Colonic mucosa (tissue), 4 donors: ENCODE results near the gene FRS3. TPM values are rescaled to one million over a fixed set of nuclear protein-coding genes. Genes with fewer than 3 reads are reported as not detected.

Experiments
- DNase-seq: peaks from one replicate; pipeline ENCODE4 v3.0.0-alpha.2; 2020
- H3K27ac ChIP-seq: fragments of 200-600 bp; one replicate; pipeline ENCODE4 v1.8.0; 2021
- H3K27me3 ChIP-seq: fragments of 200-600 bp; one replicate; pipeline ENCODE4 v1.8.0; 2021
- H3K36me3 ChIP-seq: fragments of 200-600 bp; one replicate; pipeline ENCODE4 v1.8.0; 2021
- H3K4me1 ChIP-seq: fragments of 200-600 bp; one replicate; pipeline ENCODE4 v1.8.0; 2021; ENCODE audit warnings: mild to moderate bottlenecking
- H3K4me3 ChIP-seq: fragments of 200-600 bp; one replicate; pipeline ENCODE4 v1.8.0; 2021
- H3K9ac ChIP-seq, 2 donors: one replicate each; pipeline ENCODE4 v1.7.0; 2013; ENCODE audit warnings: control low read depth in 2 of 2, low read depth in 2 of 2, low read length in 2 of 2
- H3K9me3 ChIP-seq: fragments of 200-600 bp; one replicate; pipeline ENCODE4 v1.8.0; 2021
- CTCF ChIP-seq: fragments of 200-600 bp; IDR thresholded peaks from one replicate; pipeline ENCODE4 v1.8.0; 2022; ENCODE audit warnings: antibody characterized with exemption, mild to moderate bottlenecking
- intact Hi-C: fragments of 100-400 bp; cut with DNase I; formaldehyde crosslinking; loops from one replicate; pipeline ENCODE4 v1.14.1; 2022
- total RNA-seq, 2 donors: library from RNA; stranded (reverse); fragmentation: NEBNext Ultra II Directional in 1 of 2; extraction: Animal tissue kit (Norgen Biotek cat#: 25700) in 1 of 2; gene quantifications; one replicate each; pipeline ENCODE4 v1.2.1, GENCODE V29; 2021
- donor health status: healthy.
- donor health status: DM: no; HTN: no; CAD: no.
- donor health status: DM: no; HTN: no; CAD: no.

The FRS3 gene
- total RNA-seq, 2 donors from 2014 or later = 2.7 to 3.4 TPM

DNA sequence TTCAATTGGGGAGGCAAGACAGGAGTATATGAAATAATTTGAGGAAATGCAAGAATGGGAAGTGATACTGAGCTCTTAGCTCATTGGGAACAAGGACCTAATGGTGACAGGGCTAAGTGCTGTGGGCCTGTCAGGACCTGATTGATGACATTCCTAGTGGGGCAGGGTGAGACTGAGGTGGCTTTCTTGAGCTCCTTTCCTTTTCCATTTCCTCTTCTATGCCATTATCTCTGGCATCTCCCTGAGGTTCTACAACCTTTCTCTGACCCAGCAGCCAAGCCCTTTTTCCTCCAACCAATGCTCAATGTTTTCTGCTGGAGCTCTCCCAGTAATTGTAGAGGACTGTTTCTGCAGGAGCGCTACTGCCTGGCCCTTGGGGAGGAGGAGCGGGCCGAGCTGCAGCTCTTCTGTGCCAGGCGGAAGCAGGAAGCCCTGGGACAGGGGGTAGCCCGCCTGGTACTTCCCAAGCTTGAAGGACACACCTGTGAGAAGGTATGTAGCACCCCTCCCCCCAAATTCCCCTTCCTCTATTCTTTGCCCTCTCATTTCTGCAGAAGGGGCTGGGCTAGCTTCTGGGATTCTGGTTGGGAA lies 5.0 kb upstream of the FRS3 start:
- intact Hi-C loops = loop anchor here (5.0 kb wide), 1 partner anchor 138 kb away; the partner anchor contains the start of genes BYSL and MED20
- peaks cover 8% of the 10 kb centered on the region for H3K4me1 ChIP-seq
- H3K27me3 ChIP-seq = no peaks in the 10 kb centered on the region
- no peak for TF ChIP-seq CTCF
- no peak overlapping the region for H3K27ac ChIP-seq
- H3K36me3 ChIP-seq = no peaks in the 10 kb centered on the region
- no peak for DNase-seq
- H3K9ac ChIP-seq = no peak overlapping the region
- H3K9me3 ChIP-seq = no peaks in the 10 kb centered on the region
- H3K4me3 ChIP-seq = no peak overlapping the region

- Histone ChIP-seq H3K4me3 (no peak overlapping the region), H3K9me3 (no peaks in the 10 kb centered on the region), H3K9ac (no peak overlapping the region), H3K36me3 (no peaks in the 10 kb centered on the region), H3K27ac (no peak overlapping the region), H3K4me1 (peaks cover 14% of the 10 kb centered on the region), H3K27me3 (no peaks in the 10 kb centered on the region)
- TF ChIP-seq CTCF = no peak
- intact Hi-C loops = no loop called here
- DNase-seq = no peak
These were observed 3.5 kb upstream of the FRS3 start for GRCh38 chr6:41783106-41783780.

GRCh38 chr6:41781366-41781730 lies 1.6 kb upstream of the FRS3 start:
- H3K4me1 ChIP-seq = peaks cover 14% of the 10 kb centered on the region
- no peaks in the 10 kb centered on the region for H3K27me3 ChIP-seq
- peak overlapping the region; percentile 52 for H3K4me3 ChIP-seq
- no peaks in the 10 kb centered on the region for H3K9me3 ChIP-seq
- no peak for TF ChIP-seq CTCF
- intact Hi-C loops = loop anchor here (2.0 kb wide), 1 partner anchor 263 kb away; no protein-coding TSS in a partner anchor
- H3K9ac ChIP-seq = peak overlapping the region in 1 of 2 donors; percentile 89
- no peaks in the 10 kb centered on the region for H3K36me3 ChIP-seq
- peak; percentile 75 for DNase-seq
- H3K27ac ChIP-seq = peak overlapping the region; percentile 80

- no peak for TF ChIP-seq CTCF
- Histone ChIP-seq H3K9ac (peak within 1 kb of the TSS; percentile 74 to 89), H3K27me3 (no peaks in the 10 kb centered on the region), H3K36me3 (no peaks in the 10 kb centered on the region), H3K9me3 (no peaks in the 10 kb centered on the region), H3K4me1 (peaks cover 9% of the 10 kb centered on the region), H3K27ac (peak within 1 kb of the TSS; percentile 80), H3K4me3 (peak within 1 kb of the TSS; percentile 54)
- intact Hi-C loops = loop anchor here (2.0 kb wide), 1 partner anchor 264 kb away; no protein-coding TSS in a partner anchor
- DNase-seq = peak; percentile 74
These were observed 1.1 kb upstream of the FRS3 start, which contains the start of gene PRICKLE4 for GRCh38 chr6:41780551-41781365. TSS of gene PRICKLE4 (plus strand) at chr6:41780782. CDS start at chr6:41783474, 2,692 bp downstream.

- Histone ChIP-seq H3K4me3 (peak overlapping the region; percentile 54), H3K27ac (no peak overlapping the region), H3K36me3 (no peaks in the 10 kb centered on the region), H3K9me3 (no peaks in the 10 kb centered on the region), H3K27me3 (no peaks in the 10 kb centered on the region), H3K4me1 (peaks cover 6% of the 10 kb centered on the region), H3K9ac (peak overlapping the region; percentile 70 to 74)
- DNase-seq = no peak
- no peak for TF ChIP-seq CTCF
- intact Hi-C loops = loop anchor here (5.0 to 10.0 kb wide), 3 partner anchors 42 to 415 kb away; partner anchors contain the start of gene TFEB
These were observed 364 bp downstream of the FRS3 start for GRCh38 chr6:41779336-41779735.
